ENCODE measurements around the gene MYCBP2. TPM values are rescaled to one million over a fixed set of nuclear protein-coding genes. Genes with fewer than 3 reads are reported as not detected.
A peak's percentile ranks its signal among the peaks of the same experiment; 100 is the strongest.
"Not testable (repeated sequence)": the region's sequence is repeated elsewhere in the genome, so short reads cannot be mapped to it uniquely, and the experiment has no call there.

MYCBP2 gene
- polyA plus RNA-seq, 4 donors, result 11.2 to 33.0 (median 23.5) TPM

DNA sequence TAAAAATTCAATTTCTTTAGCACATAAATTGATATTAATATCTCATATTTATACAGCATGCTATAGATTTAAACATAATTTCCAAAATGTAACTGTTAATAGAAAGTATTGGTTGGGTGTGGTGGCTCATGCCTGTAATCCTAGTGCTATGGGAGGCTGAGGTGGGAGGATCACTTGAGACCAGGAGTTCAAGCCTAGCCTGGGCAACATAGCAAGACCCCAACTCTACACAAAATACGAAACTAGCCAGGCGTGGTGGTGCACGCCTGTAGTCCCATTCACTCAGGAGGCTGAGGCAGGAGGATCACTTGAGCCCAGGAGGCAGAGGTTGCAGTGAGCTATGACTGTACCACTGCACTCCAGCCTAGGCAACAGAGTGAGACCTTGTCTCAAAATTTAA lies 20.5 kb upstream of the MYCBP2 start:
- not testable (repeated sequence) for DNase-seq; H3K4me3 ChIP-seq (ENCODE audit: low read depth in 1 of 3, low read length in 3 of 3); H3K27ac ChIP-seq (ENCODE audit: low read depth in 1 of 3, low read length in 2 of 3); H3K4me1 ChIP-seq (ENCODE audit: control insufficient read depth in 3 of 3, insufficient read depth in 2 of 3, low read depth in 1 of 3, low read length in 2 of 3); H3K27me3 ChIP-seq (ENCODE audit: control insufficient read depth in 3 of 3, insufficient read depth in 3 of 3, low read length in 3 of 3); FAIRE-seq; H3K36me3 ChIP-seq (ENCODE audit: control insufficient read depth in 3 of 3, insufficient read depth in 2 of 3, low read depth in 1 of 3, low read length in 3 of 3); H3K9me3 ChIP-seq (ENCODE audit: control insufficient read depth in 2 of 2, insufficient read depth in 1 of 2, low read depth in 1 of 2, low read length in 1 of 2)
- 91 to 95% (median 95%) methylated on average over 3 of the region's 3 CpGs for WGBS, 3 donors

DNA sequence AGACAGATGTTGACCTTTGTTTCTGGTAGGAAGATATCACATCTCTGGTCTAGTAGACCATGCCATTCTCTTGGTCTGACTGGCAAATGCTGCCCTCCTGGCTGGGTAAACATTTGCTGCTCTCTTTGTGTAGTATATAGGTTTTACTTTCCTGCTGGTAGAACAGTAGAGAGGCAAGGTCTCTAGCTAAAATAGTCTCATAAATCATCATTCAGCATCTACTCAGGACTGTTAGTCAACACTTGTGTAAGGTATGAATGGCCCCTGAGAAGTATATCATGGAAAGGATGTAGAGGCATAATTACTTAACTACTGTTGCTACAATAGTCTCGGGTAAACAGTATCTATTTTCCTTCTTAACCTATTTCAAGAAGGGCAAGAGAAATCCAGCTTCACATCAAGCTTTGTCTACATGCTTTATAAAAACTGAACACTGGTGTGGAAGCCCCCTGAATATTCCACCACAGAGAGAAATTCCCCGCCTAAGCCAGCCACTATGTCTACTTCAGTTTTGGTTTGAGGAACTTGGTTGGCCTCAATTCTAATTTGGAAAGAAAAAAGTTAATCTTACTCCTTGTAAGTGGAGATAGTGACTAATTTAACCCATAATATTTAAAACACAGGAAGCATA lies 18.4 kb upstream of the MYCBP2 start:
- H3K36me3 ChIP-seq (ENCODE audit: control insufficient read depth in 3 of 3, insufficient read depth in 2 of 3, low read depth in 1 of 3, low read length in 3 of 3), result no peaks in the 10 kb centered on the region
- no peak overlapping the region for H3K27ac ChIP-seq (ENCODE audit: low read depth in 1 of 3, low read length in 2 of 3)
- H3K27me3 ChIP-seq (ENCODE audit: control insufficient read depth in 3 of 3, insufficient read depth in 3 of 3, low read length in 3 of 3), result no peaks in the 10 kb centered on the region
- DNase-seq, result no peak
- no peaks in the 10 kb centered on the region for H3K4me1 ChIP-seq (ENCODE audit: control insufficient read depth in 3 of 3, insufficient read depth in 2 of 3, low read depth in 1 of 3, low read length in 2 of 3)
- FAIRE-seq, result no peak
- H3K4me3 ChIP-seq (ENCODE audit: low read depth in 1 of 3, low read length in 3 of 3), result no peak overlapping the region
- no peaks in the 10 kb centered on the region for H3K9me3 ChIP-seq (ENCODE audit: control insufficient read depth in 2 of 2, insufficient read depth in 1 of 2, low read depth in 1 of 2, low read length in 1 of 2)
- 58 to 70% (median 70%) methylated on average over 2 of the region's 2 CpGs for WGBS, 3 donors

- FAIRE-seq, result peak; percentile 47
- WGBS, 3 donors, result 85 to 93% (median 88%) methylated on average over 4 of the region's 4 CpGs
- H3K9me3 ChIP-seq (ENCODE audit: control insufficient read depth in 2 of 2, insufficient read depth in 1 of 2, low read depth in 1 of 2, low read length in 1 of 2), result no peaks in the 10 kb centered on the region
Observed at GRCh38 chr13:77343841-77344240, 16.9 kb upstream of the MYCBP2 start.

DNA sequence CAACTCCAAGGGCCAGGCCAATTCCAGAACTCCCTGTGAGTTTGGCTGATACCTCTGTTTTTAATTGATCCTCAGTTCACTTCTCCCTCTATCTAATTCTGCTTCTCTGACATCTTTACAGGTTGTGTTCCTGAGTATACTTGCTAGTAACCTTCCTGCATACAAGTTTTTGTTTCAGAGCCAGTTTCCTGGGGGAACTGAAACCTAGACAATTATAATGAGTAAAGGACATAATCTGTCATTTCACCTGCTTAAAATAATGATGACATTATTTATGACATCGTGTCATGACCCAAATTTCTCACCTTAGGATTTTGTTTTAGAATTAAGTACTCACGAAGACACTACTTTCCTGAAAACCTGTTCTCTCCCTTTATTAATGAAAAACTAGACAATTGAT lies 12.5 kb upstream of the MYCBP2 start:
- DNase-seq (no peak), FAIRE-seq (no peak)
- H3K27ac ChIP-seq (ENCODE audit: low read depth in 1 of 3, low read length in 2 of 3), result peak overlapping the region in 1 of 3 donors; percentile 66
- H3K4me1 ChIP-seq (ENCODE audit: control insufficient read depth in 3 of 3, insufficient read depth in 2 of 3, low read depth in 1 of 3, low read length in 2 of 3), result no peaks in the 10 kb centered on the region
- 66 to 78% (median 68%) methylated on average over 2 of the region's 2 CpGs for WGBS, 3 donors
- no peaks in the 10 kb centered on the region for H3K36me3 ChIP-seq (ENCODE audit: control insufficient read depth in 3 of 3, insufficient read depth in 2 of 3, low read depth in 1 of 3, low read length in 3 of 3)
- no peak overlapping the region for H3K4me3 ChIP-seq (ENCODE audit: low read depth in 1 of 3, low read length in 3 of 3)
- H3K27me3 ChIP-seq (ENCODE audit: control insufficient read depth in 3 of 3, insufficient read depth in 3 of 3, low read length in 3 of 3), result peaks cover 0 to 10% (median 0%) of the 10 kb centered on the region in 3 donors
- H3K9me3 ChIP-seq (ENCODE audit: control insufficient read depth in 2 of 2, insufficient read depth in 1 of 2, low read depth in 1 of 2, low read length in 1 of 2), result no peaks in the 10 kb centered on the region

More at GRCh38 chr13:77343841-77344240, 16.9 kb upstream of the MYCBP2 start:
- no peak overlapping the region for H3K4me3 ChIP-seq (ENCODE audit: low read depth in 1 of 3, low read length in 3 of 3)
- no peak overlapping the region for H3K27ac ChIP-seq (ENCODE audit: low read depth in 1 of 3, low read length in 2 of 3)
- no peaks in the 10 kb centered on the region for H3K36me3 ChIP-seq (ENCODE audit: control insufficient read depth in 3 of 3, insufficient read depth in 2 of 3, low read depth in 1 of 3, low read length in 3 of 3)
- DNase-seq, result no peak
- H3K4me1 ChIP-seq (ENCODE audit: control insufficient read depth in 3 of 3, insufficient read depth in 2 of 3, low read depth in 1 of 3, low read length in 2 of 3), result no peaks in the 10 kb centered on the region
- H3K27me3 ChIP-seq (ENCODE audit: control insufficient read depth in 3 of 3, insufficient read depth in 3 of 3, low read length in 3 of 3), result peaks cover 0 to 3% (median 0%) of the 10 kb centered on the region in 3 donors

GRCh38 chr13:77338961-77339401 lies 12.1 kb upstream of the MYCBP2 start:
- Histone ChIP-seq H3K27ac (ENCODE audit: low read depth in 1 of 3, low read length in 2 of 3) (peak overlapping the region in 1 of 3 donors; percentile 66), H3K27me3 (ENCODE audit: control insufficient read depth in 3 of 3, insufficient read depth in 3 of 3, low read length in 3 of 3) (peaks cover 0 to 10% (median 0%) of the 10 kb centered on the region in 3 donors), H3K4me3 (ENCODE audit: low read depth in 1 of 3, low read length in 3 of 3) (no peak overlapping the region), H3K9me3 (ENCODE audit: control insufficient read depth in 2 of 2, insufficient read depth in 1 of 2, low read depth in 1 of 2, low read length in 1 of 2) (no peaks in the 10 kb centered on the region), H3K4me1 (ENCODE audit: control insufficient read depth in 3 of 3, insufficient read depth in 2 of 3, low read depth in 1 of 3, low read length in 2 of 3) (no peaks in the 10 kb centered on the region), H3K36me3 (ENCODE audit: control insufficient read depth in 3 of 3, insufficient read depth in 2 of 3, low read depth in 1 of 3, low read length in 3 of 3) (no peaks in the 10 kb centered on the region)
- WGBS, 3 donors, result 58 to 86% (median 77%) methylated on average over 6 of the region's 6 CpGs
- DNase-seq (no peak), FAIRE-seq (no peak)

- Histone ChIP-seq H3K27ac (ENCODE audit: low read depth in 1 of 3, low read length in 2 of 3) (peak overlapping the region in 1 of 3 donors; percentile 21), H3K4me1 (ENCODE audit: control insufficient read depth in 3 of 3, insufficient read depth in 2 of 3, low read depth in 1 of 3, low read length in 2 of 3) (no peaks in the 10 kb centered on the region), H3K9me3 (ENCODE audit: control insufficient read depth in 2 of 2, insufficient read depth in 1 of 2, low read depth in 1 of 2, low read length in 1 of 2) (no peaks in the 10 kb centered on the region), H3K4me3 (ENCODE audit: low read depth in 1 of 3, low read length in 3 of 3) (no peak overlapping the region), H3K36me3 (ENCODE audit: control insufficient read depth in 3 of 3, insufficient read depth in 2 of 3, low read depth in 1 of 3, low read length in 3 of 3) (no peaks in the 10 kb centered on the region), H3K27me3 (ENCODE audit: control insufficient read depth in 3 of 3, insufficient read depth in 3 of 3, low read length in 3 of 3) (peaks cover 0 to 10% (median 0%) of the 10 kb centered on the region in 3 donors)
- no peak for DNase-seq
- 75 to 83% (median 78%) methylated on average over 2 of the region's 2 CpGs for WGBS, 3 donors
- FAIRE-seq, result no peak
Observed at GRCh38 chr13:77338329-77338728, 11.4 kb upstream of the MYCBP2 start.

DNA sequence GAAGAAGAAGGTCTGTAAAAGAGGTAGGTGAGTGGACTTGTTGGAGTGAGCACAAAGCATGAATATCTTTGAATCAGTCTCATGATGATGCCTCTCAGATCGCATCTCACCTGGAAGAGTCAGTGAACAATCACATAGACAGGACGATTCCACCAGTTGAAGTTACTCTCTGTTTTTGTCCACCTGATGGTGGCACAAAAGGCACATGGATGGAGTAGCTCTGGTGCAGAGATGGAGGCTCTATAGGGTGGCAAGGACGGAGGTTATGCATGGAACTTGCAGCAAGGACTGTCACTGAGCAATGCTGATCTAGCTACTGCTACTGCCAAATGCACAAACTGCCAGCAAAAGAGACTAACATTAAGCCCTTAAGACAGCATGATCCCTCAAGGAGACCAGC lies 10.3 kb upstream of the MYCBP2 start:
- H3K4me1 ChIP-seq (ENCODE audit: control insufficient read depth in 3 of 3, insufficient read depth in 2 of 3, low read depth in 1 of 3, low read length in 2 of 3), result no peaks in the 10 kb centered on the region
- no peak for DNase-seq
- no peak for FAIRE-seq
- H3K9me3 ChIP-seq (ENCODE audit: control insufficient read depth in 2 of 2, insufficient read depth in 1 of 2, low read depth in 1 of 2, low read length in 1 of 2), result no peaks in the 10 kb centered on the region
- no peak overlapping the region for H3K27ac ChIP-seq (ENCODE audit: low read depth in 1 of 3, low read length in 2 of 3)
- WGBS, 3 donors, result 72 to 85% (median 74%) methylated on average over 3 of the region's 3 CpGs
- no peak overlapping the region for H3K4me3 ChIP-seq (ENCODE audit: low read depth in 1 of 3, low read length in 3 of 3)
- H3K36me3 ChIP-seq (ENCODE audit: control insufficient read depth in 3 of 3, insufficient read depth in 2 of 3, low read depth in 1 of 3, low read length in 3 of 3), result no peaks in the 10 kb centered on the region
- peaks cover 0 to 10% (median 0%) of the 10 kb centered on the region in 3 donors for H3K27me3 ChIP-seq (ENCODE audit: control insufficient read depth in 3 of 3, insufficient read depth in 3 of 3, low read length in 3 of 3)

- H3K27ac ChIP-seq (ENCODE audit: low read depth in 1 of 3, low read length in 2 of 3), result no peak overlapping the region
- H3K4me1 ChIP-seq (ENCODE audit: control insufficient read depth in 3 of 3, insufficient read depth in 2 of 3, low read depth in 1 of 3, low read length in 2 of 3), result no peaks in the 10 kb centered on the region
- DNase-seq, result no peak
- H3K27me3 ChIP-seq (ENCODE audit: control insufficient read depth in 3 of 3, insufficient read depth in 3 of 3, low read length in 3 of 3), result peaks cover 0 to 10% (median 0%) of the 10 kb centered on the region in 3 donors
- FAIRE-seq, result no peak
- H3K36me3 ChIP-seq (ENCODE audit: control insufficient read depth in 3 of 3, insufficient read depth in 2 of 3, low read depth in 1 of 3, low read length in 3 of 3), result no peaks in the 10 kb centered on the region
- H3K9me3 ChIP-seq (ENCODE audit: control insufficient read depth in 2 of 2, insufficient read depth in 1 of 2, low read depth in 1 of 2, low read length in 1 of 2), result no peaks in the 10 kb centered on the region
- no peak overlapping the region for H3K4me3 ChIP-seq (ENCODE audit: low read depth in 1 of 3, low read length in 3 of 3)
Observed at GRCh38 chr13:77335543-77335942, 8.6 kb upstream of the MYCBP2 start.

DNA sequence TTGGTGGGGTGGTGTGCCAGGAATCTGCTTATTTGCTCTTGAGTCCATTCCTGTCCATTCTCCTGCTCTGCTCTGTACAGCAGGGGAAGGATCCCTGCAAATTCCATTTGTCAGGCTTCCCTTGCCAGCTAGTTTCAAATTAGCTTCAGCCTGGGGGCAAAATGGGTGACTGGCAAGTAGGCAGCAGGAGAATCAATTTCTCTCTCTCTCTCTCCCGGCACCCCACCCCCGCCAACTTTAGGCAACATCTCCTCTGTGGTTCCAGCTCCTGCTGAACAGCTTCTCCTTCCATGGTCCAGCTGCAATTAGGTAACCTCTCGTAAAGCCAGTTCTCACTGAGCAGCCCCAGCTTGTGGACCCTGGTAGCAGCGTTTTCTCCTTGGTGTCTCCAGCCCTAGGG lies 6.7 kb upstream of the MYCBP2 start:
- DNase-seq (no peak), FAIRE-seq (no peak)
- WGBS, 3 donors, result 74 to 86% (median 82%) methylated on average over 4 of the region's 4 CpGs
- Histone ChIP-seq H3K9me3 (ENCODE audit: control insufficient read depth in 2 of 2, insufficient read depth in 1 of 2, low read depth in 1 of 2, low read length in 1 of 2) (no peaks in the 10 kb centered on the region), H3K27me3 (ENCODE audit: control insufficient read depth in 3 of 3, insufficient read depth in 3 of 3, low read length in 3 of 3) (peaks cover 0 to 6% (median 0%) of the 10 kb centered on the region in 3 donors), H3K27ac (ENCODE audit: low read depth in 1 of 3, low read length in 2 of 3) (no peak overlapping the region), H3K4me3 (ENCODE audit: low read depth in 1 of 3, low read length in 3 of 3) (no peak overlapping the region), H3K4me1 (ENCODE audit: control insufficient read depth in 3 of 3, insufficient read depth in 2 of 3, low read depth in 1 of 3, low read length in 2 of 3) (peaks cover under 1 to 3% (median 3%) of the 10 kb centered on the region in 3 donors), H3K36me3 (ENCODE audit: control insufficient read depth in 3 of 3, insufficient read depth in 2 of 3, low read depth in 1 of 3, low read length in 3 of 3) (no peaks in the 10 kb centered on the region)
